Ovary (tissue), 9 donors: ENCODE data around the gene PCSK5. TPM values are rescaled to one million over a fixed set of nuclear protein-coding genes. Genes with fewer than 3 reads are reported as not detected.
"Not testable (repeated sequence)": the region's sequence is repeated elsewhere in the genome, so short reads cannot be mapped to it uniquely, and the experiment has no call there.

Source experiments
- DNase-seq, 5 donors: peaks; one replicate each; pipeline ENCODE4 v3.0.0-alpha.2; 2019 to 2020
- H3K27ac ChIP-seq, 2 donors: fragments of 200-600 bp; one replicate each; pipeline versions ENCODE4 v1.5.1 to v1.8.0; 2019 to 2022
- H3K27me3 ChIP-seq: fragments of 200-600 bp; one replicate; pipeline ENCODE4 v1.8.0; 2022
- H3K36me3 ChIP-seq: fragments of 200-600 bp; sonication (generic); one replicate; pipeline ENCODE4 v1.5.1; 2019
- H3K4me1 ChIP-seq: one replicate; pipeline ENCODE4 v1.8.1; 2013; ENCODE audit warnings: mild to moderate bottlenecking, moderate library complexity; ENCODE audit not compliant: insufficient read depth
- H3K4me3 ChIP-seq: fragments of 200-600 bp; sonication (generic); one replicate; pipeline ENCODE4 v1.5.1; 2017
- H3K9me3 ChIP-seq, 2 donors: fragments of 200-600 bp in 1 of 2; sonication (generic) in 1 of 2; one replicate each; pipeline versions ENCODE4 v1.5.1 to v1.8.1; 2013 to 2019; ENCODE audit warnings: mild to moderate bottlenecking in 1 of 2, moderate library complexity in 1 of 2
- CTCF ChIP-seq, 3 donors: fragments of 450-650 bp in 2 of 3; fragments of 200-600 bp in 1 of 3; IDR thresholded peaks; one replicate each; pipeline versions ENCODE4 v1.5.1 to v1.8.0; 2016 to 2022; ENCODE audit warnings: antibody characterized with exemption in 3 of 3, mild to moderate bottlenecking in 1 of 3
- EP300 ChIP-seq: sonication (generic); formaldehyde crosslinking; IDR thresholded peaks from one replicate; pipeline ENCODE4 v1.6.1; 2017; ENCODE audit warnings: antibody characterized with exemption
- POLR2A ChIP-seq: fragments of 450-650 bp; IDR thresholded peaks from one replicate; pipeline ENCODE4 v1.6.1; 2017; ENCODE audit warnings: antibody characterized with exemption, mild to moderate bottlenecking, moderate library complexity
- WGBS, 3 donors: extraction: QIAGEN DNeasy Blood & Tissue Kit in 1 of 3; methylation state at CpG; one replicate each; pipeline versions ENCODE4 v1.1.5 to v1.1.7; 2013 to 2017; 5-methylcytosine and 5-hydroxymethylcytosine counted together
- intact Hi-C, 4 donors: fragments of 100-400 bp; cut with DNase I; formaldehyde crosslinking; loops; one replicate each; pipeline versions ENCODE4 v1.11.0 to v1.15.1; 2022 to 2023
- polyA plus RNA-seq, 2 donors: library from polyadenylated mRNA; stranded (reverse); fragments of 200-250 nt in 1 of 2; fragments of 350-450 nt in 1 of 2; fragmentation: Illumina TruSeq in 1 of 2; extraction: RNeasy Lipid Tissue Mini Kit (QIAGEN cat#74804) in 1 of 2; gene quantifications; one replicate each; pipeline ENCODE4 v1.2.3, GENCODE V29; 2013 to 2014
- total RNA-seq, 7 donors: library from RNA; depleted of rRNA in 2 of 7; stranded (reverse); fragments of >200 nt in 2 of 7; fragmentation: NEBNext Ultra II Directional in 3 of 7; extraction: Animal tissue kit (Norgen Biotek cat#: 25700) in 3 of 7; gene quantifications; one replicate each; pipeline versions ENCODE4 v1.1.0 to v1.2.4, GENCODE V29; 2016 to 2023
- donor health status: DM: no; HTN: no; CAD: no; lungs with moderate emphysema.
- donor health status: DM: no; HTN: no; CAD: no.
- donor health status: Bipolar disorder and iron deficiency.
- donor health status: DM: yes; HTN: yes; CAD: no.
- donor health status: DM: no; HTN: no; CAD: no.
- donor health status: DM: yes; HTN: yes; CAD: no.

Gene PCSK5
- total and polyA plus RNA-seq, 9 donors = 12.7 to 41.8 (median 28.3) TPM

DNA sequence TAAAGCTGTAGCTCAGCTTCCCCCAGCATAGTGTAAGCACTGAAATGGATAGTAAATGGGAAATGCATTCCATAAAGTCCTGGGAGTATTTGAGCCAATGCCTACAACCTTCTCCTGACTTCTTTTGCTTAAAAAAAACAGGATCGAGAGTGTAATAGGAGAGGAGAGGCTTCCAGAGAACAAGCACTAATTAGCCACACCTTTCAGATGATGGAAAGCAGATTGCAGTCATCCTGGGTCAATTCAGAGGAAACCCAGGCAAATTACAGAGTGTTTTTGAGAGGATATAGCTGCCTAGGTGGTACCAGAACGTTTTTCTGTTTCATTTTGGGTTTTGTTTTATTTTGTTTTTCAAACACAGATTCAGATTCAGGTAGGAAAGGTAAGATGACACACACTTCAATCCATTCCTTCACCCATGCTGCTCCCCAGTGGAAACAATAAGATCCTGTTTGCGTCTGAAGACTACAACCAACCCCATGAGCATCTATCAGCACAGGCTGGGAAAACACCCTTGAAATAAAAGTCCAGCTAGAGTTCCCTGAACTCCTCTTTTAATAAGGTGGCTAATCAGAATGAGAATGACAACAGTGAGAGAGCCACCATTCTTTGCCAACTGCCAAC is 408.2 kb downstream of the PCSK5 start:
- no peak for TF ChIP-seq EP300
- no peak for TF ChIP-seq POLR2A
- TF ChIP-seq CTCF (IDR thresholded peaks at IDR 0.05) = peak in 1 of 3 donors; percentile 15
- no peaks in the 10 kb centered on the region for H3K36me3 ChIP-seq
- no peak for DNase-seq
- H3K27ac ChIP-seq = peak overlapping the region; percentile 51 to 77
- 24 to 37% (median 28%) methylated on average over 3 of the region's 3 CpGs for WGBS, 3 donors
- H3K27me3 ChIP-seq = no peaks in the 10 kb centered on the region
- intact Hi-C loops = loop anchor here in 2 of 4 donors (10.0 kb wide), 2 partner anchors 214 to 404 kb away; partner anchors contain the start of gene PCSK5 (in 1 of the 2)
- H3K4me1 ChIP-seq = peaks cover 5% of the 10 kb centered on the region
- no peak overlapping the region for H3K4me3 ChIP-seq
- no peaks in the 10 kb centered on the region for H3K9me3 ChIP-seq

GRCh38 chr9:76302543-76302942 is 412.1 kb downstream of the PCSK5 start:
- H3K9me3 ChIP-seq = no peaks in the 10 kb centered on the region
- H3K4me3 ChIP-seq = no peak overlapping the region
- no peak for DNase-seq
- H3K27ac ChIP-seq = no peak overlapping the region
- WGBS, 3 donors = 69 to 84% (median 84%) methylated on average over 3 of the region's 3 CpGs
- peaks cover 5% of the 10 kb centered on the region for H3K4me1 ChIP-seq
- TF ChIP-seq EP300 = no peak
- TF ChIP-seq CTCF (IDR thresholded peaks at IDR 0.05) = no peak
- no peak for TF ChIP-seq POLR2A
- no peaks in the 10 kb centered on the region for H3K36me3 ChIP-seq
- H3K27me3 ChIP-seq = no peaks in the 10 kb centered on the region
- intact Hi-C loops = loop anchor here in 3 of 4 donors (5.0 to 10.0 kb wide), 4 partner anchors 408 to 1035 kb away; partner anchors contain the start of gene PCSK5 (in 1 of the 3)

GRCh38 chr9:76302947-76303550 is 412.6 kb downstream of the PCSK5 start:
- H3K36me3 ChIP-seq = no peaks in the 10 kb centered on the region
- intact Hi-C loops = loop anchor here in 3 of 4 donors (5.0 to 10.0 kb wide), 4 partner anchors 408 to 1036 kb away; partner anchors contain the start of gene PCSK5 (in 1 of the 3)
- TF ChIP-seq POLR2A (no peak), CTCF (IDR thresholded peaks at IDR 0.05) (peak; percentile 63 to 82 (median 81)), EP300 (no peak)
- H3K27me3 ChIP-seq = no peaks in the 10 kb centered on the region
- no peaks in the 10 kb centered on the region for H3K9me3 ChIP-seq
- peaks cover 5% of the 10 kb centered on the region for H3K4me1 ChIP-seq
- no peak overlapping the region for H3K27ac ChIP-seq
- peak in 2 of 5 donors; percentile 13 to 33 for DNase-seq
- WGBS, 3 donors = 17 to 22% (median 19%) methylated on average over 3 of the region's 3 CpGs
- H3K4me3 ChIP-seq = no peak overlapping the region

DNA sequence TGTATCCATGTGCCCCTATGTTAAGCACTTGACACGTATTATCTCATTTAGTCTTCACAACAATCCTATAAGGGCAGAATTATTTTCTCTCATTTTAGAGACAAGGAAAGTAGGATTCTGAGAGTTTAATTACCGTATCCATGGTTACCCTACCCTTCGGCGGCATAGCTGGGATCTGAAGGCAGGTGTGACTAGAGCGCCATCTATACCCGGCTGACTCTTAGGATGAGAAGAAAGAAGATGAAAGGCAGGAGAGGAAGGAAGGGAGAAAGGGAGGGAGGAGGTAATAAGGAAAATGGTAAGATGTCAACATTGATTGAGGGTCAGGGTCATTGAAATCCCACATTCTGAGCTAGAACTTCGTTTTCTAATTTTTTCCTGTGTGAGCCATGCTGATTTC is 416.6 kb downstream of the PCSK5 start:
- WGBS, 3 donors = 49 to 51% (median 51%) methylated on average over 6 to 7 of the region's 7 CpGs
- intact Hi-C loops = loop anchor here in 1 of 4 donors (10.0 kb wide), 2 partner anchors 412 to 972 kb away; partner anchors contain the start of gene PCSK5
- not testable (repeated sequence) for H3K4me1 ChIP-seq, H3K36me3 ChIP-seq, H3K27me3 ChIP-seq, H3K4me3 ChIP-seq, DNase-seq, H3K9me3 ChIP-seq, H3K27ac ChIP-seq

GRCh38 chr9:76310577-76310976 is 420.1 kb downstream of the PCSK5 start:
- 94 to 97% (median 96%) methylated on average over 7 of the region's 7 CpGs for WGBS, 3 donors
- Histone ChIP-seq H3K27me3 (peaks cover 2% of the 10 kb centered on the region), H3K4me1 (no peaks in the 10 kb centered on the region), H3K4me3 (no peak overlapping the region), H3K36me3 (no peaks in the 10 kb centered on the region), H3K9me3 (no peaks in the 10 kb centered on the region), H3K27ac (no peak overlapping the region)
- intact Hi-C loops = no loop called here
- DNase-seq = no peak
- no peak for TF ChIP-seq POLR2A
- no peak for TF ChIP-seq EP300
- no peak for TF ChIP-seq CTCF (IDR thresholded peaks at IDR 0.05)
